ENCODE data around the gene ERAS.
"Not testable (repeated sequence)": the region's sequence is repeated elsewhere in the genome, so short reads cannot be mapped to it uniquely, and the experiment has no call there.

DNA sequence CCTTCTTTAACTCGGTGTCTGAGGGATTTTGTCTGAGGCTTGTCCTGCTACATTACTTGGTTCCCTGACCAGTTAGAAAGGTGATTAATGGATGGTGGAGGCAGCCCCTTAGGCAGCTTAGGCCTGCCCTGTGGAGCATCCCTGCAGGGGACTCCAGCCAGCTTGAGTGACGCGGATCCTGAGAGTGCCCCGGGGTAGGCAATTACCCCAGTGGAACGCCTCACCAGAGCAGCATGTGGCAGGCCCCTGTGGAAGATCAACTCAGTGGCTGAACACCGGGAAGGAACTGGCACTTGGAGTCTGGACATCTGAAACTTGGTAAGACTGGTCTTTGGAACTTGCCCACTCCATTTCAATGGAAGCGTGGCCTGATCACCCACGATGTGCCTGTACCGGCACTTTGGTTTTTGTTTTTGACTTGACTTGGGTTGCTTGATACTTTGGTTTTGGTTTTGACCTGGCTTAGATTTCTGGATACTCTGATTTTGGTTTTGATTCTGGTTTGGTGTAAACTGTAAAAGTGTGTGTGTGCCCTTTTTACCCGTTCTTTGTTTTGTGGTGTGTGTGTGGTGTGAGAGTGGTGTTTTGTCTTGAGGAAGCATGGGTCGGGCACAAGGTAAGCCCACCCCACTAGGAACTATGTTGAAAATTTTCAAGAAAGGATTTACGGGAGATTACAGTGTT, 27.9 kb downstream of the ERAS start:
- TF ChIP-seq, protein P1, sequence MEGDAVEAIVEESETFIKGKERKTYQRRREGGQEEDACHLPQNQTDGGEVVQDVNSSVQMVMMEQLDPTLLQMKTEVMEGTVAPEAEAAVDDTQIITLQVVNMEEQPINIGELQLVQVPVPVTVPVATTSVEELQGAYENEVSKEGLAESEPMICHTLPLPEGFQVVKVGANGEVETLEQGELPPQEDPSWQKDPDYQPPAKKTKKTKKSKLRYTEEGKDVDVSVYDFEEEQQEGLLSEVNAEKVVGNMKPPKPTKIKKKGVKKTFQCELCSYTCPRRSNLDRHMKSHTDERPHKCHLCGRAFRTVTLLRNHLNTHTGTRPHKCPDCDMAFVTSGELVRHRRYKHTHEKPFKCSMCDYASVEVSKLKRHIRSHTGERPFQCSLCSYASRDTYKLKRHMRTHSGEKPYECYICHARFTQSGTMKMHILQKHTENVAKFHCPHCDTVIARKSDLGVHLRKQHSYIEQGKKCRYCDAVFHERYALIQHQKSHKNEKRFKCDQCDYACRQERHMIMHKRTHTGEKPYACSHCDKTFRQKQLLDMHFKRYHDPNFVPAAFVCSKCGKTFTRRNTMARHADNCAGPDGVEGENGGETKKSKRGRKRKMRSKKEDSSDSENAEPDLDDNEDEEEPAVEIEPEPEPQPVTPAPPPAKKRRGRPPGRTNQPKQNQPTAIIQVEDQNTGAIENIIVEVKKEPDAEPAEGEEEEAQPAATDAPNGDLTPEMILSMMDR (IDR thresholded peaks at IDR 0.05): not testable (repeated sequence)
- not testable (repeated sequence) for TF ChIP-seq POLR2A (IDR thresholded peaks at IDR 0.05)
